ENCODE data around the gene DYNC1I1. TPM values are rescaled to one million over a fixed set of nuclear protein-coding genes. Genes with fewer than 3 reads are reported as not detected.

Gene DYNC1I1
- total RNA-seq, 1 donor from 2014 or later, result 4.4 TPM

- Mint-ChIP-seq H3K27ac (no peak overlapping the region), H3K27me3 (ENCODE audit: low read depth) (peaks cover 3% of the 10 kb centered on the region), H3K36me3 (no peaks in the 10 kb centered on the region), H3K4me1 (no peaks in the 10 kb centered on the region), H3K9me3 (no peaks in the 10 kb centered on the region), H3K4me3 (no peak overlapping the region)
- no peak for DNase-seq (ENCODE audit: low spot score in 2 of 2, unreplicated experiment in 2 of 2)
- TF ChIP-seq CTCF (IDR thresholded peaks at IDR 0.05; ENCODE audit: unreplicated experiment), result no peak
Measured at GRCh38 chr7:95925236-95925635, 152.9 kb downstream of the DYNC1I1 start.

- H3K4me1 Mint-ChIP-seq, result no peaks in the 10 kb centered on the region
- no peak overlapping the region for H3K4me3 Mint-ChIP-seq
- H3K9me3 Mint-ChIP-seq, result no peaks in the 10 kb centered on the region
- H3K36me3 Mint-ChIP-seq, result no peaks in the 10 kb centered on the region
- TF ChIP-seq CTCF (IDR thresholded peaks at IDR 0.05; ENCODE audit: unreplicated experiment), result no peak
- H3K27me3 Mint-ChIP-seq (ENCODE audit: low read depth), result peaks cover 3% of the 10 kb centered on the region
- H3K27ac Mint-ChIP-seq, result no peak overlapping the region
- no peak for DNase-seq (ENCODE audit: low spot score in 2 of 2, unreplicated experiment in 2 of 2)
Measured at GRCh38 chr7:95925971-95926370, 153.6 kb downstream of the DYNC1I1 start.

- Mint-ChIP-seq H3K9me3 (no peaks in the 10 kb centered on the region), H3K36me3 (no peaks in the 10 kb centered on the region), H3K27me3 (ENCODE audit: low read depth) (peaks cover 3% of the 10 kb centered on the region), H3K4me3 (no peak overlapping the region), H3K4me1 (no peaks in the 10 kb centered on the region), H3K27ac (no peak overlapping the region)
- no peak for DNase-seq (ENCODE audit: low spot score in 2 of 2, unreplicated experiment in 2 of 2)
- TF ChIP-seq CTCF (IDR thresholded peaks at IDR 0.05; ENCODE audit: unreplicated experiment), result no peak
Measured at GRCh38 chr7:95927756-95928155, 155.4 kb downstream of the DYNC1I1 start.

GRCh38 chr7:95929710-95930280 lies 157.4 kb downstream of the DYNC1I1 start:
- no peaks in the 10 kb centered on the region for H3K4me1 Mint-ChIP-seq
- no peak for DNase-seq (ENCODE audit: low spot score in 2 of 2, unreplicated experiment in 2 of 2)
- no peak overlapping the region for H3K27ac Mint-ChIP-seq
- H3K36me3 Mint-ChIP-seq, result no peaks in the 10 kb centered on the region
- no peak overlapping the region for H3K4me3 Mint-ChIP-seq
- H3K9me3 Mint-ChIP-seq, result no peaks in the 10 kb centered on the region
- peaks cover 6% of the 10 kb centered on the region for H3K27me3 Mint-ChIP-seq (ENCODE audit: low read depth)
- TF ChIP-seq CTCF (IDR thresholded peaks at IDR 0.05; ENCODE audit: unreplicated experiment), result no peak

- peaks cover 11% of the 10 kb centered on the region for H3K27me3 Mint-ChIP-seq (ENCODE audit: low read depth)
- H3K27ac Mint-ChIP-seq, result no peak overlapping the region
- H3K4me3 Mint-ChIP-seq, result no peak overlapping the region
- H3K36me3 Mint-ChIP-seq, result no peaks in the 10 kb centered on the region
- H3K9me3 Mint-ChIP-seq, result no peaks in the 10 kb centered on the region
- no peak for DNase-seq (ENCODE audit: low spot score in 2 of 2, unreplicated experiment in 2 of 2)
- no peaks in the 10 kb centered on the region for H3K4me1 Mint-ChIP-seq
- TF ChIP-seq CTCF (IDR thresholded peaks at IDR 0.05; ENCODE audit: unreplicated experiment), result no peak
Measured at GRCh38 chr7:95931460-95932232, 159.3 kb downstream of the DYNC1I1 start.

All from mesothelial cell of epicardium (in vitro differentiated cells).